Lower leg skin (tissue), 4 donors: Measurements from ENCODE around the gene MYL12A. TPM values are rescaled to one million over a fixed set of nuclear protein-coding genes. Genes with fewer than 3 reads are reported as not detected.

ENCODE experiments used
- DNase-seq, 2 donors: peaks; one replicate each; pipeline ENCODE4 v3.0.0-alpha.2; 2019; ENCODE audit warnings: low spot score in 2 of 2
- H3K4me3 ChIP-seq: fragments of 200-600 bp; sonication (generic); 2 replicates; pipeline ENCODE4 v1.5.1; 2017; ENCODE audit warnings: mild to moderate bottlenecking, low read depth; ENCODE audit not compliant: poor library complexity, severe bottlenecking
- POLR2A ChIP-seq, 2 donors: fragments of 450-650 bp; IDR thresholded peaks; one replicate each; pipeline ENCODE4 v1.6.1; 2016 to 2017; ENCODE audit warnings: antibody characterized with exemption in 2 of 2, mild to moderate bottlenecking in 1 of 2, moderate library complexity in 1 of 2
- WGBS, 2 donors: methylation state at CpG; one replicate each; pipeline ENCODE4 v1.1.5; 2018; 5-methylcytosine and 5-hydroxymethylcytosine counted together
- intact Hi-C: fragments of 100-400 bp; cut with DNase I; formaldehyde crosslinking; loops from one replicate; pipeline ENCODE4 v1.15.0; 2023; ENCODE audit warnings: low total_unique reads
- total RNA-seq, 4 donors: library from RNA; depleted of rRNA; stranded (reverse); fragments of >200 nt; gene quantifications; one replicate each; pipeline ENCODE4 v1.1.0, GENCODE V29; 2016
- TF ChIP-seq, protein P1 (sequence below), 3 donors: fragments of 450-650 bp; IDR thresholded peaks; one replicate each; pipeline ENCODE4 v1.5.1; 2016; ENCODE audit warnings: antibody characterized with exemption in 3 of 3, mild to moderate bottlenecking in 3 of 3, moderate library complexity in 2 of 3

Gene MYL12A
- total RNA-seq, 4 donors from 2014 or later = 240 to 337 (median 294) TPM

DNA sequence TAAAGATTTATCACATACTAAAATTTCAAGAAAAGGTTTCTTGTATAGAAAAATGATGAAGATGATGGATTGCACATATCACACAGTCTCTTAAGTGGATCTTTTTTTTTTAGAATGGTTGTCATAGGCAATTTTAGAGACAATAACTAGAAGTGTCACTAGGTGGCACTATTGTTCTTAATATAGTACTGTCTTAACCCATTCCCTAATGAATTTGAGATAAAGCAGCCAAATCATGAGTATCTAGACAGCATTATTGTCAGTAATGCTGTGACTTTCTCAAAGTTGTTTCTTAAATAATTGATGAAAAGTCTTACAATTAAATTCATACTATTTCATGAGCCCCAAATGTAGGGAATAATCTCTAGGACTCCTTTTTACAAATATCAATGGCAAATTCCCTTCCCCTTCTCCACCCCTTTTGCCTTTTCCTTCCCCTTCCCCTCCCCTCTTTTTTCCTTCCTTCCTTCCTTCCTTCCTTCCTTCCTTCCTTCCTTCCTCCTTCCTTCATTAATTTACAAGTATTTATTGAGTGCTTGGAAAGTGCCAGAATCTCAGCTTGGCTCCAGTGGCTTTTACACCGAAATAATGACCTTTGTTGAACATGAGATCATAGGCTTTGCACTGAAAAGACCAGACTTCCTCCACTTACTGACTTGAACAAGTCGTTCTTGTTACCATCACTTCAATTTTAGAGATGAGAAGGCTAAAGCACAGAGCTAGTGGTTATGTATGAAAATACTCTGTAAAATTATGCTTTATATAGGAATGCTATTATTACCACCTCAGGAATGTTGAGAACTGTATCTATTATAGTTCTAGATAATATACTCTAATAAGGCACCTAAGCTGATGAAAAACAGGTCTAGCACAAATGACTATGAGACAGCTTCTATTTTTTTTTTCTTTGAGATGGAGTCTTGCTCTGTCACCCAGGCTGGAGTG is 34.1 kb downstream of the MYL12A start:
- TF ChIP-seq, protein P1, sequence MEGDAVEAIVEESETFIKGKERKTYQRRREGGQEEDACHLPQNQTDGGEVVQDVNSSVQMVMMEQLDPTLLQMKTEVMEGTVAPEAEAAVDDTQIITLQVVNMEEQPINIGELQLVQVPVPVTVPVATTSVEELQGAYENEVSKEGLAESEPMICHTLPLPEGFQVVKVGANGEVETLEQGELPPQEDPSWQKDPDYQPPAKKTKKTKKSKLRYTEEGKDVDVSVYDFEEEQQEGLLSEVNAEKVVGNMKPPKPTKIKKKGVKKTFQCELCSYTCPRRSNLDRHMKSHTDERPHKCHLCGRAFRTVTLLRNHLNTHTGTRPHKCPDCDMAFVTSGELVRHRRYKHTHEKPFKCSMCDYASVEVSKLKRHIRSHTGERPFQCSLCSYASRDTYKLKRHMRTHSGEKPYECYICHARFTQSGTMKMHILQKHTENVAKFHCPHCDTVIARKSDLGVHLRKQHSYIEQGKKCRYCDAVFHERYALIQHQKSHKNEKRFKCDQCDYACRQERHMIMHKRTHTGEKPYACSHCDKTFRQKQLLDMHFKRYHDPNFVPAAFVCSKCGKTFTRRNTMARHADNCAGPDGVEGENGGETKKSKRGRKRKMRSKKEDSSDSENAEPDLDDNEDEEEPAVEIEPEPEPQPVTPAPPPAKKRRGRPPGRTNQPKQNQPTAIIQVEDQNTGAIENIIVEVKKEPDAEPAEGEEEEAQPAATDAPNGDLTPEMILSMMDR (IDR thresholded peaks at IDR 0.05) = no peak
- TF ChIP-seq POLR2A (IDR thresholded peaks at IDR 0.05) = no peak
- WGBS, 2 donors = 16 to 34% methylated on average over 2 of the region's 2 CpGs
- H3K4me3 ChIP-seq = no peak overlapping the region
- DNase-seq = no peak
- intact Hi-C loops = no loop called here

DNA sequence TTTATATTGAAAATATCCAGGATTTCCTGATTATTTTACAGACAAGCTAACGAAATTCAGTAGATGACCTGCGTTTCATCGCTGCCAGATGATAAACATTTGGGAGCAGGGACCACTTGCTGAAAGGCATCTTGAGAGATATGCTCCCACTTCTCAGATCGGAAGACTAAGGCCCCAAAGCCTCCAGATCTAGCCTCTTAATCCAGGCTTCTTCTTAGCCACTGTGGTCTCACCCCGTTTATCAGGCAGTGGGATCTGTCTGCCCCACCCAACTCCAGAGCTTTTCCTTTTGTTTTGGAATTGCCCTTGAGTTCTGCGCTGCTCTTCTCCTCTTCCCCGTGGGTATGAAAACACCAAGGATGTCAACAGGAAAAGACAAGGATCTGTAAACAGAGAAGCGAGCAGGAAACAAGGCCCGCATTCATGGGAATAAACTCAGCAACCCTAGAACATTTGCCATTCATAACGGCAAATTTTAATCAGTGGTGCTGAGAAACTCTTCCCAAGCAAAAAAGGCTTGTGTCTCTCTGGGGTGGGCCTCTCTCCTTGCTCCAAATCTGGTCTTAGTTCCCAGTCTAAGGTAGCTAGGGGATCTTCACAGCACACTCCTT is 35.8 kb downstream of the MYL12A start:
- no peak for DNase-seq
- H3K4me3 ChIP-seq = no peak overlapping the region
- 75 to 80% methylated on average over 10 of the region's 10 CpGs for whole genome bisulfite sequencing, 2 donors
- intact Hi-C loops = no loop called here
- TF ChIP-seq, protein P1 (IDR thresholded peaks at IDR 0.05) = no peak
- TF ChIP-seq POLR2A (IDR thresholded peaks at IDR 0.05) = no peak

DNA sequence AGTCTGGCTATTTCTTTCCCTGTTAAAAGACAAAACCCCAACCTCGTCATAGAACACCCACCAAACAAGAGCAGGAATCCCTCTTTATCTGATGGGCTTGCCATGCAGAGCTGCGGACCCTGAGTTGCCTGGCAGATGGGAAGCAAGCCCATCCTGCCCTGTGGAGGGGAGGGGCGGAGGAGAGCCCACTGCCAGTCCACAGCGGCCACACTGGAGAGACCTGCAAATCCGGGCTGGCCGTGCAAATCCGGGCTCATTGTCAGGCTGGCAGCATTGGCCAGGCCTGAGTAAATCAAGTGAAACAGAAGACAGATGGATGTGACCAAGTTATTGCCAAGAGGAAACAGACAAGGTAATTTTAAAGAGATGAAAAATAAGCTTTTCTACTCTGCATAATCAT is 36.3 kb downstream of the MYL12A start:
- no peak for DNase-seq
- intact Hi-C loops = no loop called here
- 64 to 81% methylated on average over 7 of the region's 7 CpGs for WGBS, 2 donors
- TF ChIP-seq, protein P1 (IDR thresholded peaks at IDR 0.05) = no peak
- no peak for TF ChIP-seq POLR2A (IDR thresholded peaks at IDR 0.05)
- no peak overlapping the region for H3K4me3 ChIP-seq

DNA sequence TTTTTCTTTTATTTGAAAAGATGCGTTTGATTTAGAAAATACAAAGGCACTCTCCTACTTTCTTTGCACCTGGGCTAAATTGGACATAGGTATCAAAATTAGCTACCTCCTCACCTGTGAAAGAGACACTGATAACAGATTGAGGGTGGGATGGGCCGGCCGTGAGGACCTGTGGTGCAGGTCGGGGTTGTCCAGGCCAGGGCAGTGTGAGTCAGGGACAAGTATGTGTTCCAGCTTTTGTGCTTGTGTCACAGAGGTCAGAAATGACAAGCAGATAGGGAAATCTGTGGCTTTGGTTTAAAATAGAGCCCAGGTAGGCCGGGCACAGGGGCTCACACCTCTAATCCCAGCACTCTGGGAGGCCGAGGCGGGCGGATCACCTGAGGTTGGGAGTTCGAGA is 36.9 kb downstream of the MYL12A start:
- H3K4me3 ChIP-seq = no peak overlapping the region
- intact Hi-C loops = no loop called here
- TF ChIP-seq, protein P1 (IDR thresholded peaks at IDR 0.05) = no peak
- TF ChIP-seq POLR2A (IDR thresholded peaks at IDR 0.05) = no peak
- DNase-seq = no peak
- 90 to 93% methylated on average over 9 of the region's 9 CpGs for WGBS, 2 donors

DNA sequence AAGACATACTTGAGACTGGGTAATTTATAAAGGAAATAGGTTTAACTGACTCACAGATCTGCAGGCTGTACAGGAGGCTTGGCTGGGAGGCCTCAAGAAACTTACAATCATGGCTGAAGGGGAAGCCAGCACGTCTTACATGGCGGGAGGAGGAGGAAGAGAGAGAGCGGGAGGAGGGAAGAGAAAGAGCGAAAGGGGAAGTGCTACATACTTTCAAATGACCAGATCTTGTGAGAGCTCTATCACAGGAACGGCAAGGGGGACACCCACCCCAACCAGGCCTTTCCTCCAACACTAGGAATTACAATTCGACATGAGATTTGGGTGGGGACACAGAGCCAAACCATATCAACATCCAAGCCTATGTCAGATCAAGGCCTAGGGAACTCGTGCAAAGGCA is 38.6 kb downstream of the MYL12A start:
- H3K4me3 ChIP-seq = no peak overlapping the region
- TF ChIP-seq, protein P1 (IDR thresholded peaks at IDR 0.05) = no peak
- TF ChIP-seq POLR2A (IDR thresholded peaks at IDR 0.05) = no peak
- intact Hi-C loops = no loop called here
- WGBS, 2 donors = 87 to 89% methylated on average over 7 of the region's 7 CpGs
- DNase-seq = no peak
